CD4-positive, alpha-beta T cell (primary cell): ENCODE measurements around the gene LMO7. TPM values are rescaled to one million over a fixed set of nuclear protein-coding genes. Genes with fewer than 3 reads are reported as not detected.

Experiments
- ATAC-seq: fragments of 200-7000 bp; cut with Tn5 transposase; one replicate; pipeline ENCODE4 v1.10.0; 2022; ENCODE audit warnings: mild to moderate bottlenecking; ENCODE audit not compliant: poor library complexity
- CTCF ChIA-PET: fragments of 350-600 bp; sonication (Branson Sonifier 250); formaldehyde crosslinking; loops from one replicate; lab custom pipeline; 2021; ENCODE audit warnings: antibody characterized with exemption, inconsistent platforms; lab: Charles Lee
- POLR2A ChIA-PET: fragments of 350-600 bp; sonication (Branson Sonifier 250); formaldehyde crosslinking; loops from one replicate; lab custom pipeline; 2021; ENCODE audit warnings: antibody characterized with exemption, inconsistent platforms; lab: Charles Lee
- DNase-seq, 14 experiments: peaks; one replicate each; pipeline ENCODE4 v3.0.0-alpha.2; 2013 to 2020; ENCODE audit warnings: mixed read lengths in 2 of 14
- H3K27ac ChIP-seq, 2 donors: one replicate each; pipeline versions ENCODE4 v1.5.1 to v1.7.0; 2013; ENCODE audit warnings: low read length in 2 of 2, low read depth in 1 of 2, mild to moderate bottlenecking in 1 of 2
- H3K27me3 ChIP-seq, 2 experiments: 1 replicate in 1 of 2; 2 replicates in 1 of 2; pipeline versions ENCODE4 v1.6.1 to v1.7.0; 2013; ENCODE audit warnings: low read length in 2 of 2, control low read depth in 1 of 2, mild to moderate bottlenecking in 1 of 2, moderate library complexity in 1 of 2; ENCODE audit not compliant: insufficient read depth in 2 of 2, control insufficient read depth in 1 of 2
- H3K36me3 ChIP-seq: one replicate; pipeline ENCODE4 v1.6.1; 2013; ENCODE audit warnings: low read length, control low read depth; ENCODE audit not compliant: insufficient read depth
- H3K4me1 ChIP-seq: one replicate; pipeline ENCODE4 v1.6.1; 2013; ENCODE audit warnings: low read length, control low read depth; ENCODE audit not compliant: insufficient read depth
- H3K4me3 ChIP-seq: one replicate; pipeline ENCODE4 v1.5.1; 2013; ENCODE audit warnings: mild to moderate bottlenecking, low read length, moderate library complexity
- H3K9me3 ChIP-seq, 2 experiments: 1 replicate in 1 of 2; 2 replicates in 1 of 2; pipeline versions ENCODE4 v1.6.1 to v1.7.0; 2013; ENCODE audit warnings: low read length in 2 of 2, mild to moderate bottlenecking in 2 of 2, control low read depth in 1 of 2, moderate library complexity in 1 of 2; ENCODE audit not compliant: control insufficient read depth in 1 of 2, insufficient read depth in 1 of 2
- H3K27ac Mint-ChIP-seq: one replicate; pipeline ENCODE4 v1.8.0; 2020; ENCODE audit warnings: mixed read lengths
- H3K27me3 Mint-ChIP-seq: one replicate; pipeline ENCODE4 v1.8.0; 2021; ENCODE audit warnings: mixed read lengths
- H3K36me3 Mint-ChIP-seq: one replicate; pipeline ENCODE4 v1.8.0; 2021; ENCODE audit warnings: low read depth, mixed read lengths
- H3K4me1 Mint-ChIP-seq: one replicate; pipeline ENCODE4 v1.8.0; 2021; ENCODE audit warnings: low read depth, mixed read lengths
- H3K4me3 Mint-ChIP-seq: one replicate; pipeline ENCODE4 v1.8.0; 2020; ENCODE audit warnings: mild to moderate bottlenecking, mixed read lengths
- H3K9me3 Mint-ChIP-seq: one replicate; pipeline ENCODE4 v1.8.0; 2020; ENCODE audit warnings: mixed read lengths
- CTCF ChIP-seq: fragments of 200-600 bp; IDR thresholded peaks from one replicate; pipeline ENCODE4 v1.8.0; 2022; ENCODE audit warnings: antibody characterized with exemption, mild to moderate bottlenecking
- intact Hi-C, 2 experiments: fragments of 100-400 bp; cut with DNase I in 1 of 2; cut with micrococcal nuclease in 1 of 2; formaldehyde crosslinking; loops; one replicate each; pipeline versions ENCODE4 v1.15.1 to v1.9.0; 2023 to 2025; cut with DNase I, micrococcal nuclease
- total RNA-seq, 174 experiments: library from RNA in 2 of 174; stranded (reverse) in 2 of 174; gene quantifications; one replicate each; pipeline ENCODE4 v1.2.3 and lab custom pipeline; 2021 to 2026

The LMO7 gene
- total RNA-seq, 2 experiments from 2014 or later: 35.2 to 36.3 TPM

DNA sequence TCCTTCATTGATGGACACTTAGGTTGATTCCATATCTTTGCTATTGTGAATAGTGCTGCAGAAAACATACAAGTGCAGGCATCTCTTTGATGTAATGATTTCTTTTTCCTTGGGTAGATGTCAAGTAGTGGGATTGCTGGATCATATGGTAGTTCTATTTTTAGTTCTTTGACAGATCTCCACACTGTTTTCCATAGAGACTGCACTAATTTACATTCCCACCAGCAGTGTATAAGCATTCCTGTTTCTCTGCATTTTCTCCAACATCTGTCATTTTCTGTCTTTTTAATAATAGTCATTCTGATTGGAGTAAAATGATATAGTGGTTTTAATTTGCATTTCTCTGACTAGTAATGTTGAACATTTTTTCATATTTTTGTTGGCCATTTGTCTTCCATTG is 116.7 kb downstream of the LMO7 start:
- CTCF ChIA-PET: no interaction called here
- Histone ChIP-seq H3K36me3 (no peaks in the 10 kb centered on the region), H3K9me3 (no peaks in the 10 kb centered on the region), H3K27ac (no peak overlapping the region), H3K4me3 (no peak overlapping the region), H3K4me1 (peaks cover 5% of the 10 kb centered on the region), H3K27me3 (no peaks in the 10 kb centered on the region)
- no peak overlapping the region for H3K4me3 Mint-ChIP-seq
- no peak for TF ChIP-seq CTCF
- POLR2A ChIA-PET: no interaction called here
- H3K4me1 Mint-ChIP-seq: peaks cover 37% of the 10 kb centered on the region
- peaks cover 5% of the 10 kb centered on the region for H3K9me3 Mint-ChIP-seq
- no peak for ATAC-seq
- DNase-seq: no peak
- H3K36me3 Mint-ChIP-seq: no peaks in the 10 kb centered on the region
- intact Hi-C loops: no loop called here
- no peak overlapping the region for H3K27ac Mint-ChIP-seq
- no peaks in the 10 kb centered on the region for H3K27me3 Mint-ChIP-seq

GRCh38 chr13:75754936-75755335 is 118.8 kb downstream of the LMO7 start:
- no peak for DNase-seq
- Mint-ChIP-seq H3K27me3 (no peaks in the 10 kb centered on the region), H3K4me3 (no peak overlapping the region), H3K9me3 (peaks cover 5% of the 10 kb centered on the region), H3K36me3 (no peaks in the 10 kb centered on the region), H3K4me1 (peaks cover 43% of the 10 kb centered on the region), H3K27ac (no peak overlapping the region)
- ATAC-seq: no peak
- CTCF ChIA-PET: no interaction called here
- Histone ChIP-seq H3K9me3 (no peaks in the 10 kb centered on the region), H3K27me3 (no peaks in the 10 kb centered on the region), H3K27ac (no peak overlapping the region), H3K36me3 (no peaks in the 10 kb centered on the region), H3K4me1 (peaks cover 8% of the 10 kb centered on the region), H3K4me3 (no peak overlapping the region)
- POLR2A ChIA-PET: no interaction called here
- intact Hi-C loops: no loop called here
- no peak for TF ChIP-seq CTCF

DNA sequence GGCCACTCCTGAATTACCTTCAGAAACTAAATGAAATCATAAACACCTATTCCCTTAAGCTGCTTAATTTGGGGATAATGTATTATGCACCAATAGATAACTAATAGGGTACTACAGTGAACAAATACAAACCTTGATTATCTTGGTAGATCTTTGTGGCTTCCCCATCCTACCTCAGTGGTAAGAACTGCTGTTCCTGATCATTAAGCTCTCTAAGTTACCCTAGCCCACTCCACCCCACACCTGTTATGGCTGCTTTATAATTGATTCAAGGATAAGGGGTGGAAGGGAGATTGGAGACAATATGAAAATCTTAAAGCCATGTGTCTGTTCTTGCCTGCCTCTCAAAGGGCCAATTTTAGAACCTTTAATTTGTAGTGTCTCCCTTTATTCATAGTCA is 121.2 kb downstream of the LMO7 start:
- no peak for ATAC-seq
- POLR2A ChIA-PET: interaction anchor here (1.4 to 2.1 kb wide), 3 partner anchors 9 to 430 kb away, joined by 3 to 10 read pairs (median 3); no protein-coding TSS in a partner anchor
- Histone ChIP-seq H3K9me3 (no peaks in the 10 kb centered on the region), H3K27me3 (no peaks in the 10 kb centered on the region), H3K4me3 (no peak overlapping the region), H3K4me1 (peaks cover 16% of the 10 kb centered on the region), H3K36me3 (no peaks in the 10 kb centered on the region), H3K27ac (no peak overlapping the region)
- no peaks in the 10 kb centered on the region for H3K36me3 Mint-ChIP-seq
- peak overlapping the region; percentile 21 for H3K4me3 Mint-ChIP-seq
- CTCF ChIA-PET: no interaction called here
- H3K27me3 Mint-ChIP-seq: no peaks in the 10 kb centered on the region
- TF ChIP-seq CTCF: no peak
- peak in 1 of 14 experiments; percentile 21 for DNase-seq
- peaks cover 56% of the 10 kb centered on the region for H3K4me1 Mint-ChIP-seq
- H3K27ac Mint-ChIP-seq: peak overlapping the region; percentile 45
- intact Hi-C loops: no loop called here
- H3K9me3 Mint-ChIP-seq: peaks cover 5% of the 10 kb centered on the region
